HG03159 (cell line): Measurements from ENCODE around the gene DYNC2LI1.

ENCODE experiments used
- ATAC-seq: cut with Tn5 transposase; IDR thresholded peaks from one replicate; pipeline ENCODE4 v1.9.1; 2021; ENCODE audit warnings: mild to moderate bottlenecking, moderate library complexity; ENCODE audit not compliant: unreplicated experiment

DYNC2LI1 gene

DNA sequence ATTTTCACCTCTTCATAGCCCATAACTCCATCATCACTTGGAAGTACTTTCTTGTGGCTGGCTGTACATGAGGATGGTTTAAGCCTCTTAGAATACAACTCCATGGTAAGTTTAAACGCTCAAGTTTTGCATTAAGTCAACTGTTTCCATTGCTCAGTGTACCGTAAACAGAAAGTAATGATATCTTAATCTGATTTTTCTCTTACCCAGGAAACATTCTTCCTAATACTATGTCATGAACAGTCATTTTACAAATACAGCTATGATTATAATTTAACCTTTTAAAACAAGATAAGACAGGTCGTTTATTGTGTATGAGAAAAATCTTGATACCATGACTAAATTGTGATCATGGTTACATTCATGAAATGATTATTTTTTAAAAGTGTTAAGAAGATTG, 11.6 kb upstream of the DYNC2LI1 start:
- no peak for ATAC-seq

DNA sequence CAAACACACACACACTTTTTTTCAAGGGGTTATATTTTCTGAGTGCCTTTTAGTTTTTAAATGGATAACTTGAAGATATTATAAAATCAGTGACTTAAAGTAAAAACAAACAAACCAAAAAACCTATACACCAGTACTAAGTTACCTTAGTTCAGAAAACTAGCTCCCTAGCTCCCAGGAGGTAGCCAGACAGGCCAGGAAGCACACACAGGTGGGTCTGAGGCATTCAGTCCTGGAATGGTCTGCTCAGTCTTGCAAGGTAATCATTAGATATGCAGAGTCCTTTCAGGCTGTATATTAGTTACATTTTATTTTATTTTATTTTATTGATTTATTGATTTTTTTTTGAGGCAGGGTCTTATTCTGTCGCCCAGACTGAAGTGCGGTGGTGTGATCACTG, 10.7 kb upstream of the DYNC2LI1 start:
- ATAC-seq, result no peak

DNA sequence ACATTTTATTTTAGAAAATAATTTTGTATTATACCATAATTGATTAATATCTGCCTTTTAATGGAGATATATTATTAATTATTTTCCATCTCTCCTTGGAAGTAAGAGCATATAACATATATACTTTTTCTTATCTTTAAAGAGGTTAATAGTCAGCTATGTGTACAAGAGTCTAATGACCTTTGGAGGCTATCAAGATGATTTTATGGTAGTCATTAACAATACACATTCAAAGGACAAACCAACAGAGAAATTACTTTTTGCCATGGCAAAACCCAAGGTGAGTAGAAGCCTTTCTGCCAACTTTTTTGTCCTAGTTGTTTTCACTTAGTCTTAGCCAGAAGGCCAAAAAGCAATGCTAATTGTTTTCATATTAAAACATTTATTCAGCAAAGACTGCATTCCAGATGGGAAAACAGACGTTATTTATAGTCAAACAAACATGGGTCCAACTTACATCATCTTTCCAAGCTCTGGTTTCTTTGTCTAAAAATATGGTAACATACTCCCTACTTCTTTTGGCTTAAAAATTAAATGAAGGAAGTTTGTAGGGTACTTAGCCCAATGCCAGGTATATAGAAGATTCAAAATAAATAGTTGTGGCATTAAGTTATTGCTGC, 9.6 kb upstream of the DYNC2LI1 start:
- no peak for ATAC-seq

DNA sequence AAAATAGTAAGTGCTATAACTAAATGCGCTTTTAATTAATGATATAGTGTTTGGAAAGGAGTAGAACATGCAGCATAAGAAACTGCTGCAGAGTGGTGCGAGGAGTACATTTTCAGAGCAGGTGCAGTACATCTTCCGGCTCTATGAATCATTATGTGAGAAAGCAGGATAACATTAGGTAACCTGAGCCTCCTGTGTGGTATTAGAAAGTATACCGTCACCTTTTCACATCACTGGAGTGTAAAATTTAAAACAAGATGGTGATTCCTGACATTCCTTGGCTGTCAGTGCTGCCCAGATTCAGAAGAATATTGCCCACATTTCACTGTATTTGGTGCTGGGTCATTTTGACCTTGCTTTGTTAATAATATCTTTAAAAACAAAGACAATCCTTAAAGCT, 7.8 kb upstream of the DYNC2LI1 start:
- no peak for ATAC-seq

DNA sequence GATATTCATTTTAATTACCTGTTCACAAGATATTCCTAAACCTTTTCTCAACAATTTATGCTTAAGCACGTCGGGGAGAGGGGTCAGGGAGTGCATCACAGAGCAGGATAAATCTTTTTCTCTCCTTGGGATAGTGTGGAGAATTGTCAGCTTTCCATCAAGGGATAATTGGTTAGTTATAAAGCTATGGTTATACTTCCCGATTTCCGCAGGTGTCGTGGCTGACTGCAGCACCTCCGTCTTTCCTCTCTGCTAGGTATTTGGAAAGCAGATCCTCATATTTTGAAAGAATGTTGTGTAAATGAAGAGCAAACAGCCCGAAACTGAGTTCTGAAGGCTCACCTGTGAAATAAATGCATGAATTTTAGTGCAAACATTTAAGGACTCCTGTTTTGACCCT, 778 bp downstream of the DYNC2LI1 start:
- no peak for ATAC-seq

DNA sequence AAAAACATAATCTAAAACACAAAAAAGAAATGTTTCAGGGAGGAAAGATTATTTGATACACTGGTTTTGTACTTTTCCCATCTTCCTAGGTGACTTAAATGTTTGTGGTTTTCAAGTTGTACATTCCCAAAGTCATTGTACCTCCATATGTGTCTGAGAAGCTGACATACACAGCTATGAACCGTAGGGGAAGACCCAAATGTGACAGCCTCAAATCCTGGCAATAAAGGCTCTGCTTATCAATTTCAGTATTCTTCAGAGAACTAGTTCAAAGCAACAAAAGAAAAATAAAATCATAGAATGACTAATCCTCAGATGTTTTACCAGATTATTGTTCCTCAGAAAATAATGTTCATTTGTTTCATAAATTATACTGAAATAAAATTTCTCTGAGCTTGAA, 2.5 kb downstream of the DYNC2LI1 start:
- ATAC-seq, result no peak

DNA sequence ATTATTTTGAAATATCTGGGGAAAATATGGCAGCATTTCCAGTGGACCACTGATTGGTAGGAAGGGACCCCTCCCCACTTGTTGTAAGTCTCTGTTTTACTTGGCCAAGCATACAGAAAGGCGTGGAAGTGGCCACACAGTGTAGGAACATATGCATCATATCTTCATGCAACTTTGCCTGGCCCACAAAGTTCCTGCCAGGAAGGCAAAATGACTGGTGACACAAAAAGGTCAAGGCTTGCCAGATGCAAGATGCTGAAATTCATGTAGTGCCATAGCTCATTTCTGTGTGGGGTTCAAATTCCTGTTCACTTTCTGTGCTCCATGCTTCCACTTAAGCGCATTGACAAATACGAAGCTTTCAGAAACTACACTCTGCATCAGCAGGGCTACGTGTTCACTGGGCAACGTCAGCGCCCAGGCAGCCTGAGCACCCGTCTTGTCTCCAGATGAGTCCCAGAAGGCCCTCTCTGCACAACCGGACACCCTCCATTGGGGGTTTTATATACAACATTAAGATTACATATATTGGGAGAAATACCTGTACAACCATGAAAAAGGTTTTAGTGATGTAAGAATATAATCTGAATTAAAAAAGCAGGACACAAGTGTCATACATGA, 3.6 kb downstream of the DYNC2LI1 start:
- no peak for ATAC-seq

DNA sequence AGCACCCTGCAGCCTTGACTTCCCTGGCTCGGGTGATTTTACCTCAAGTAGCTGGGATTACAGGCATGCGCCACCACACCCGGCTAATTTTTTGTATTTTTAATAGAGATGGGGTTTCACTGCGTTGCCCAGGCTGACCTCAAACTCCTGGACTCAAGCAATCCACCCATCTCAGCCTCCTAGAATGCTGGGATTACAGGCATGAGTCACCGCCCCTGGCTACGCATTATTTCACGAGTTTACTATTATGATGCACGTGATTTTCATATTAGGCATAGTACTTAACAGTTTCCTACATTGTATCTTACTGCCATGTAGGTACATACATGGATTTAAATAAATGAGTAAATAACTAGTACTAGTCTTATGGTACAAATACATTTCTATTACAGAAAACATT, 4.4 kb downstream of the DYNC2LI1 start:
- ATAC-seq, result no peak

DNA sequence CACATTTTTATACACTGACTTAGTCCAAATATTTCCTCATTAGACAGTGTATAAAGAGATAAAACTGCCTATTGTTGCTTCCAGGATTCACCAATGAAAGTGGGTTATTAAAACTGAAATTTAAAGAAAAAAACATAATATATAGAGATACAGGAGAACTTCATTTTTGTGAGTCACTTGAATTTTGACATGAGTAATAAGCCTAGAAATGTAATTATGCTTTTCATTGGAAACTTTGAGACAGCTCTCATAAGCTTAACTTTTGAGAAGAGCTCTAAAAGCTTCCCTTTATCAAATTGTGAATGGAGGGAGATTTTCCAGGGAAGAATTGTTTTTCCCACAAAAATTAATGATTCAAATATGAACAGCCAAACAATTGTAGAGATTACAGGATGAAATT, 14.1 kb downstream of the DYNC2LI1 start:
- ATAC-seq, result no peak

DNA sequence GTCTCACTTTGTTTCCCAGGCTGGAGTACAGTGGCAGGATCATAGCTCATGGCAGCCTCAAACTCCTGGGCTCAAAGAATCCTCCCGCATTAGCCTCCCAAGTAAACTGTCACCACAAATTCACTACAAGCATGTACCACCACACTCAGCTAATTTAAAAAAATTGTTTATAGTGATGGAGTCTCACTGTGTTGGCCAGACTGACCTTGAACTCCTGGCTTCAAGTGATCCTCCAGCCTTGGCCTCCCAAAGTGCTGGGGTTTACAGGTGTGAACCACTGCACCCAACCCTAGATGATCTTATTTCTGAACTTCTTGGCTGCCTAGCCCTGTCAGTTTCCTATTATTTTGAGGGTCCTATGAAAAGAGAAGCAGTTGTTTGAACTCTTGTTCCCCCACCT, 14.8 kb downstream of the DYNC2LI1 start:
- ATAC-seq, result no peak

DNA sequence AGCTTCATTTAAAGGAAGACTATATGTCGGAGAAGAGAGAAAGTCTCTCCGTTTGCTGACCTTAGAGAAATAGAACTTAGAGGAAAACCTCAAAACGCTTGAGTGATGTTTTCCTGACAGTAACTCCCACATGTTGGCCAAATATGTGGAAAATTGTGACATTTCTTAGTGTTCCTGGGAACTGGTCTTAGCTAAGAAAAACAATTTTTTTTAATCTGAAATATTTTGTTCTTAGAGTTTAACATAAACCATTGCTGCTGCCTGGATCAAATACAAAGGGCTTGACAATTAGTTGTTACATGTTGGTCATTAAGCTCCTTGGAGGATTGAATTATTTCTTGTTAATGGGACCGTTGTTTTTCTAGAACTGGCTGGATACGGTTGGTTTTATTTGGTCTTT, 16.3 kb downstream of the DYNC2LI1 start:
- ATAC-seq, result no peak

DNA sequence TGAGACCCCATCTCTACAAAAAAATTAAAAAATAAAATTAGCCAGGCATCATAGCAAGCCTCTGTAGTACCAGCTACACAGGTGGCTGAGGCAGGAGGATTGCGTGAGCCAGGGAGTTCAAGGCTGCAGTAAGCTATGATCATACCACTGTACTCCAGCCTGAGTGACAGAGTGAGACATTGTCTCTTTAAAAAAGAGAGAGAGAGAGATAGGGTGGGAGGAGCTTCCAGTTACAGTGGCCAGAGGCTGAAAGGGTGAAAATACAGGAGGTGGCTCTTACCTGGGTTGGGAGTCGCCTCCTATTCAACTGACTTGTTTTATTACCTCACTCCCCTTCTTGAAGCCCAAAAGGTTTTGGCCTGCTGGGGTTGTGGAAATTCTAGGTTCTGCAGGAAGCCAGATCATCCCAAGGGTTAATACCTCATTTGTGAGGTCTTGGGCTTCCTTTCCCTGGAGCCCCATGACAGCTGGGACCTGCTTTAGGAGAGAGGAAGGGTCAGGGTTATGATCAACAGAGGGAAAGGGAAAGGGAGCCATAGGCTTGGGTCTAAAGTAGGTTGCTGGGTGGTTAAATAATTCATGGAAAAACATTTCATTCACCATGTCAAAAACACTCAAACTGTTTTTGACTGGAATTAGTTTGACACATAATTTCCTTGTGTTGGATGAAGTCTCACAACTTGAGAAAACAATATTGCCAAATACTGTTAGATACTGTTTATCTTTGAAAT, 17.4 kb downstream of the DYNC2LI1 start:
- ATAC-seq, result no peak

DNA sequence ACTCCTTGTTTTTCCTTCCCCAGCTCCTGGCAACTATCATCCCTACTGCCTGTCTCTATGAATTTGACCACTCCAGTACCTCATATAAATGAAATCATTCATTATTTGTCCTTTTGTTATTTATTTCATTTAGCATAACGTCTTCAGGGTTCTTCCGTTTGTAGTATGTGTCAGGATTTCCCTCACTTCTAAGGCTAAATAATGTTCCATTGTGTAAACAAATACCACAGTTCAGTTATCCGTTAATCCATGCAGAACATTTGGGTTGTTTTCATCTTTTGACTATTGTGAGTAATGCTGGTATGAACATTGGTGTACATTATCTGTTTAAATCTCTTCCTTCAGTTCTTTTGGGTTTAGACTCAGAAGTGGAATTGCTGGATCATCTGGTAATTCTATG, 18.8 kb downstream of the DYNC2LI1 start:
- ATAC-seq, result no peak

DNA sequence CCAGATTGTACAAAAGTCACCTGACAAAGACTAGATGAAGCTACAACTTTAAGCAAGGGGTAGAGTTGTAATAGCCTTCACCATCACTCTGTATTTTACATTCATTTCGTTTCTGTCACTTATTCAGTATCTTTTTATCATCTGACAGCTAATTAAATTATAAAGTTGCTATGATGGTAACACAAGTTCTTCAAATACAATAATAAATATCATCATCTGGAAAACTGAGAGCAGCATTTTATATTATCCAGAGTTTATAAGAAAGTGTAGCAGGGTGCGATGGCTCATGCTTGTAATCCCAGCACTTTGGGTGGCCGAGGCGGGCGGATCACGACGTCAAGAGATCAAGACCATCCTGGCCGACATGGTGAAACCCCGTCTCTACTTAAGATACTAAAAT, 21.1 kb downstream of the DYNC2LI1 start:
- ATAC-seq, result no peak

DNA sequence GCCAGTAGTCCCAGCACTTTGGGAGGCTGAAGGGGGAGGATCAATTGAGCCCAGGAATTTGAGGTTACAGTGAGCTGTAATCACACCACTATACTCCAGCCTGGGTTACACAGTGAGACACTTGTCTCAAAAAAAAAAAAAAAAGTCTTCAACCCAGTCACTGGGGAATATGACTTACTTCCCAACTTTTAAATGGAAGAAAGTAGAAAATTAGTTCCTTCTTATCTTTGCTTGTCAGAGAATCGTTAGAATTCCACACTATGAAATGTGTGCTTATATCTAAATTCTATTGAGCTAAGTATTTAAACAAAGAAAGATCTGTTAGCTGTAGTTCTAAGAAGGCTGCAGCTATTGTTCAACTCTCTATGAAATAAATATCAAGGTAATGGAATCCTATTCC, 22.4 kb downstream of the DYNC2LI1 start:
- no peak for ATAC-seq

DNA sequence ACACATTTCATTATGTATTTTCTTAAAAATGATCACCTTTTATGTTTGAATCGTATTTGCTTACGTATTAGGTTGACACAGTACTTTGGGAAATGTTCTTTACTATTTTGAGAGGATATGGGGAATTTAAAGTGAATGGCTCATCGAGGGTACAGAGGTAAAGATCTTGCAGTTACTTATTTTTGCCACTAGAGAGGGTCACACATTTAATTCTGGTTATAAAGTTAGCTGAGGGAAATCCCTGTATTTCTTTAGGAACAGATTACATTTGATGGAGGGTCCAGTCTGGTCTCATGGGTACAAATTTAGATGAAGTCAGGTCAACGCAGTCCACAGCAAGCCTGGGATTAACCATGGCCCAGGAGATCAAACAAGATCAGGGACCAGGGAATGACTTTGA, 24.5 kb downstream of the DYNC2LI1 start:
- no peak for ATAC-seq

DNA sequence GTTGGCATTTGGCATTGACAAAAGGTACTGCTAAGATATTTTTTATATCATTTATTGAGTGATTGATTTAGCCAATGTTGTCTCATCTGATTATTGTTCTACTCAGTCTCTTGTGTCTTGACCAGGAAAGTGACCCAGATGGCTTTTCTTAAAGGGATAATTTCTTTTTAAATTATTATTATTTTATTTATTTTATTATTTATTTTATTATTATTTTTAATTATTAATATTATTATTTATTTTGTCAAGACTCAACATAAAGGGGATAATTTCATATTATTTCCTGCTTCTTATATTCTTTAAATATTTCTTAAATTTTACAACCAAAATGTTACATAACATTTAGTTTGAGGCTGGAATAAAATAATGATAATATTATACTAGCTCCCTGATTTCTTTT, 27.1 kb downstream of the DYNC2LI1 start:
- ATAC-seq, result no peak

DNA sequence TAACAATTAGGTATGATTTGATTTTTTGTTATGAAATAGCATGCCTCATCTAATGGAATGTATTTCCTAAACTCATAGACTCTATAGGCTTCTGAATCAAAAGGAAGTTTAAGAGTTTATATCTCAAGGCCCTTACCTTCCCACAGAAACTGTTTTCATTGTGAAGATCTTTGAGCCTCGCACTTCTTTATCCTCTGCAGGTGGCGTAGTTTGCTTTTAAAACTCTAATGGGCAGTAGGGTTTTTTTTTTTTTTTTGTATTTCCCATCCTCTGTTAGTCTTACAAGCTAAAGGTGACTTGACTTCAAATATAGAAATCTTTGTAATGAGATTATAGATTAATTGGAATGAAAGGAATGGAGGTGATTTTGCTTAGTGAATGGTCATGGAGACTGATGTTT, 28.3 kb downstream of the DYNC2LI1 start:
- no peak for ATAC-seq

DNA sequence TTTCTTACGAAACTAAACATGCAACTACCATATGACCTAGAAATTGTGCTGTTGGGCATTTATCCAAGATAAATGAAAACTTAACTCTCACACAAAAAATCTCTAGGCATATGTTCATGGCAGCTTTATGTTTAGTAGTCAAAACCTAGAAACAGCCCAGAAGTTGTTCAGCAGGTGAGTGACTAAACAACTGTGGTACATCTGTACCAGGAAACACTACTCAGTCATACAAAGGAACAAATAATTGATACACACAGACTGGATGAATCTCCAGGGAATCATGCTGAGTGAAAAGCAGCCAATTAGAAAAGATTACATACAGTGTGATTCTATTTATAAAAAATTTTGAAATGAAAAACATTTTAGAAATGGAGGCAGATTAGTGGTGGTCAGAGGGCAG, 29.3 kb downstream of the DYNC2LI1 start:
- no peak for ATAC-seq

DNA sequence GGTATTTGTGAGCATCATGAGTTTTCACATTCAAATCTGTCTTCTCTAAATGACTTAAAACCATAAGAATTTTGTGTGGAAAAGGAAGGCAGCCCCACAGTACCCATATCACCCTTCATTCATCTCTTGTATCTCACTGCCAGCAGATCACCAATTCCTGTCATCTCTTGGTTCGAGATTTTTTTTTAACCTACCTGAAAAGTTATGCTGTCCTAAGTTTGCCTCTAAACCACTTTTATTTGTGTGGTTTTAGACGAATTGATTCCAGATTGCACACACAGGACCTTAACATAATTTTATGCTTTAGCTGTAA, 32.8 kb downstream of the DYNC2LI1 start:
- ATAC-seq, result no peak

DNA sequence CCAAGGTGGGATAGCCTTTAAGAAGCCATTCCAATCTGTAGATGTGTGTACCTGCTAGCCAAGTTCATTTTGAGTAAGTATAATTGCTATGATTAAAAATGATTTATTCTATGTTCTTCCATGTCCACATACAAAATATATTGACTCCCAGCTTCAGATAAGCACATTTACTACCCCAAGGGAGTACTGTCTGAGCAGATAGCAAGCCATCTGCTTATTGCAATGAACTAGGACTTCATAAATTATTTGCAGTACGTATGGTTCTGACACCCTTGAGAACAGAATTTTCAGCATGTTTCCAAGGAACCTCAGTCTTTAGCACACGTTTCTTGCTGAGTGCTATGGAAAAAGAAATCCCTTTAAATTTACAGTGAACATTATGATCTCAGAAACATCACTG, 36.6 kb downstream of the DYNC2LI1 start:
- no peak for ATAC-seq

DNA sequence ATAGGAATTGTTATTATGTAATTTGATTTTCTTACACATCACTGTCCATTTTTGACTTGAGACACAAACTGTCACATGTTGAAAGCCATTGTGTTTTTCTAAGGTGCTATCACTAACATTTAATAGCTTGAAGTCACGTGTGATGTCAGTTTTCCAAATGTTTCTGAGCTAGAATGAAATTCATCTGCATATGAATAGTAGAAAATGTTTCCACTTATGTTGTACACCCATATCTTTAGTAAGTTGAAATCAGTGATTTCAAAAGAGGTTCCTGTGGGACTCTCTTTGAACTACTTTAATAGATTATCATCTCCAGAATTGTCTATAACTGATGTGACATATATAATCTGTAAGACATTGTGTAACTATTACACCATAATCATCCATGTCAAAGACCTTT, 37.0 kb downstream of the DYNC2LI1 start:
- no peak for ATAC-seq

DNA sequence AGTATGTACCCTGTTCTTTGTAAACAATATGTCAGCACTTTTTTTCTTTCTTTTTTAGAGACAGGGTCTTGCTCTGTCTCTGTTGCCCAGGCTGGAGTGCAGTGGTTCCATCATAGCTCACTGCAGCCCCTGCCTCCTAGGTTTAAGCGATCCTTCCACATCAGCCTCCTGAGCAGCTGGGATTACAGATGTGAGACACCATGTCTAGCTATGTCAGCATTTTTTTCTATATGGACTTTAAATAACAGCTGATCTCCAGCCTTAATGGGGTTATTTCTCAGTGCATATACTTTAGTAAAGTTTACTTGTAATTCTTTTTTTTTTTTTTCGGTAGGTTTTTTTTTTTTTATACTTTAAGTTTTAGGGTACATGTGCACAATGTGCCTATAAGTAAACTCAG, 38.2 kb downstream of the DYNC2LI1 start:
- no peak for ATAC-seq
